ENCODE data around the gene MRPL3.

DNA sequence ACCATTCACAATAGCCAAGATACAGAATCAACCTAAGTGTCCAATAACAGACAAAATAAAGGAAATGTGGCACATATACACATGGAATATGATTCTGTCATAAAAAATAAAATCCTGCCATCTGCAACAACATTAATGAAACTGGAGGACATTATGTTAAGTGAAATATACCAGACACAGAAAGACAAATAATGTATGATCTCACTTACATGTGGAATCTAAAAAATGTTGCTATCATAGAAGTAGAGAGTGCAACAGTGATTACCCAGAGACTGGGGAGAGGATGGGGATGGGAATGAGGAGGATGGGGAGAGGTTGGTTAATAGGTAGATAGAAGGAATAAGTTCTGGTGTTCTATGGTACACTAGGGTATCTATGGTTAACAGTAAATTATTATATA, 28.7 kb downstream of the MRPL3 start:
- TF ChIP-seq, protein P1, sequence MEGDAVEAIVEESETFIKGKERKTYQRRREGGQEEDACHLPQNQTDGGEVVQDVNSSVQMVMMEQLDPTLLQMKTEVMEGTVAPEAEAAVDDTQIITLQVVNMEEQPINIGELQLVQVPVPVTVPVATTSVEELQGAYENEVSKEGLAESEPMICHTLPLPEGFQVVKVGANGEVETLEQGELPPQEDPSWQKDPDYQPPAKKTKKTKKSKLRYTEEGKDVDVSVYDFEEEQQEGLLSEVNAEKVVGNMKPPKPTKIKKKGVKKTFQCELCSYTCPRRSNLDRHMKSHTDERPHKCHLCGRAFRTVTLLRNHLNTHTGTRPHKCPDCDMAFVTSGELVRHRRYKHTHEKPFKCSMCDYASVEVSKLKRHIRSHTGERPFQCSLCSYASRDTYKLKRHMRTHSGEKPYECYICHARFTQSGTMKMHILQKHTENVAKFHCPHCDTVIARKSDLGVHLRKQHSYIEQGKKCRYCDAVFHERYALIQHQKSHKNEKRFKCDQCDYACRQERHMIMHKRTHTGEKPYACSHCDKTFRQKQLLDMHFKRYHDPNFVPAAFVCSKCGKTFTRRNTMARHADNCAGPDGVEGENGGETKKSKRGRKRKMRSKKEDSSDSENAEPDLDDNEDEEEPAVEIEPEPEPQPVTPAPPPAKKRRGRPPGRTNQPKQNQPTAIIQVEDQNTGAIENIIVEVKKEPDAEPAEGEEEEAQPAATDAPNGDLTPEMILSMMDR (IDR thresholded peaks at IDR 0.05), result no peak
- TF ChIP-seq EZH2 (IDR thresholded peaks at IDR 0.05; ENCODE audit: borderline replicate concordance, insufficient read depth, low read depth, low read length, poor library complexity, severe bottlenecking), result no peak
